Activated CD4-positive, alpha-beta memory T cell treated with anti-CD3 and anti-CD28 coated beads for 36 hours (primary cell): ENCODE measurements around the gene AKNAD1. TPM values are rescaled to one million over a fixed set of nuclear protein-coding genes. Genes with fewer than 3 reads are reported as not detected.

Experiments
- CTCF ChIA-PET: fragments of 350-600 bp; sonication (Branson Sonifier 250); formaldehyde crosslinking; loops from one replicate; lab custom pipeline; 2021; ENCODE audit warnings: antibody characterized with exemption, inconsistent platforms; lab: Charles Lee
- POLR2A ChIA-PET: fragments of 350-600 bp; sonication (Branson Sonifier 250); formaldehyde crosslinking; loops from one replicate; lab custom pipeline; 2021; ENCODE audit warnings: antibody characterized with exemption; lab: Charles Lee
- DNase-seq: peaks from one replicate; pipeline ENCODE4 v3.0.0-alpha.2; 2020
- H3K27ac Mint-ChIP-seq: one replicate; pipeline ENCODE4 v1.8.0; 2021; ENCODE audit warnings: mixed read lengths
- H3K27me3 Mint-ChIP-seq: one replicate; pipeline ENCODE4 v1.8.0; 2021; ENCODE audit warnings: mixed read lengths
- H3K36me3 Mint-ChIP-seq: one replicate; pipeline ENCODE4 v1.8.0; 2021; ENCODE audit warnings: mixed read lengths
- H3K4me1 Mint-ChIP-seq: one replicate; pipeline ENCODE4 v1.8.0; 2021; ENCODE audit warnings: low read depth, mixed read lengths
- H3K4me3 Mint-ChIP-seq: one replicate; pipeline ENCODE4 v1.8.0; 2021; ENCODE audit warnings: mild to moderate bottlenecking, mixed read lengths
- H3K9me3 Mint-ChIP-seq: one replicate; pipeline ENCODE4 v1.8.0; 2021; ENCODE audit warnings: mixed read lengths
- intact Hi-C: fragments of 100-400 bp; cut with micrococcal nuclease; formaldehyde crosslinking; loops from one replicate; pipeline ENCODE4 v1.15.1; 2023
- total RNA-seq, 2 experiments: library from RNA; stranded (reverse); gene quantifications; one replicate each; pipeline ENCODE4 v1.2.3, GENCODE V29; 2021

AKNAD1 gene
- total RNA-seq, 2 experiments from 2014 or later = not detected

GRCh38 chr1:108862017-108862610 is 5.2 kb upstream of the AKNAD1 start:
- ChIA-PET POLR2A (no interaction called here), CTCF (interaction anchor here (0.8 kb wide), 1 partner anchor 32 kb away, joined by 3 read pairs; no protein-coding TSS in a partner anchor)
- H3K27me3 Mint-ChIP-seq = peaks cover 10% of the 10 kb centered on the region
- intact Hi-C loops = no loop called here
- peaks cover 3% of the 10 kb centered on the region for H3K4me1 Mint-ChIP-seq
- H3K36me3 Mint-ChIP-seq = no peaks in the 10 kb centered on the region
- H3K27ac Mint-ChIP-seq = no peak overlapping the region
- H3K9me3 Mint-ChIP-seq = no peaks in the 10 kb centered on the region
- DNase-seq = no peak
- no peak overlapping the region for H3K4me3 Mint-ChIP-seq

DNA sequence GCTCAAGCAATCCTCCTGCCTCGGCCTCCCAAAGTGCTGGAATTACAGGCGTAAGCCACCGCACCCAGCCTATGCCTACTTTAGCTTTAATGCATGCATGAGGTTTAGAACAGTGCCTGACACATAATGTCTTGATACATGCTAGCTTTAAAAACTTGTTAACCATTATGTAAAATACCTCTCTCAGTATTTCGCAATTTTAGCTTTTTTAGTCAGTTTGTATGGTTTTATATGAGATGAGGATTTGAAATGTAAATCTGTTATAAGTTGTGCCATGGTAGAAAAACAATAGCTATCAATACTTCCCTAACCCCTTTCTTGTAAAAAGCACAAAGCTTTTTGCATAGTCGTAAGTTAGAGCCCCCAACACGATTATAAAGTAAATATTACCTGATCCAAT is 4.7 kb upstream of the AKNAD1 start:
- Mint-ChIP-seq H3K27ac (no peak overlapping the region), H3K9me3 (no peaks in the 10 kb centered on the region), H3K36me3 (no peaks in the 10 kb centered on the region), H3K4me1 (peaks cover 3% of the 10 kb centered on the region), H3K27me3 (peaks cover 7% of the 10 kb centered on the region), H3K4me3 (no peak overlapping the region)
- intact Hi-C loops = no loop called here
- no peak for DNase-seq
- CTCF ChIA-PET = interaction anchor here (0.8 kb wide), 1 partner anchor 32 kb away, joined by 3 read pairs; no protein-coding TSS in a partner anchor
- POLR2A ChIA-PET = no interaction called here

DNA sequence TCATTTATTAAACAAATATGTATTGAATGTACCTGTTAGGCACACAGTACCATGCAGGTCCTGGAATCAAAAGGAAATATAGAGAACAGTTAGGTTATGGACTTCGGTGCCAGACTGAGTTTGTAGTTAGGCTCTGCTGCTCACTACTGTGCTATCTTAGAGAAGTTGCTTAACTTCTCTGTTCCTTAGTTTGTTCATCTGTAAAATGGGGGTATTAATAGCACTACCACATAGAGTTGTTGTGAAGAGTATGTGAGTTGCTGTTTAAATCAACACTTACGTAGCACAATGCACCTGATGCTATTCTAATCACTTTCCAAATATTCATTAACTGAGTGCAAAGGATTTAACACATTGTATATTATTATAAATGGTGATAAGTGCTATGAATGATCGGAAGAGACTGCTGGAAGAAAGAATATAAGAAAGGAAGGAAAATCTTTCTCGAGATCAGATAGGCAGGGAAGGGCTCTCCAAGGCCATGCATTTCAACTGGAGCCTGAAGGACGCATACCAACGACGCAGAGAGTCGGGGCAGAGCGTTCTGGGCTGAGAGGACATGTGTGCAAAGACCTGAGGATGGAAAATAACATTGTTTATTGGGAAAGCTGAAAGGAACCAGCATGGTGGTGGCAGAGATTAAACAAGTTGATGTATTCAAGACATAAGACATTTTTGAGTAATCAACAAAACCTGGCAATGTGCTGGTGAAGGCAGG is 3.5 kb upstream of the AKNAD1 start:
- H3K4me1 Mint-ChIP-seq = peaks cover 3% of the 10 kb centered on the region
- H3K9me3 Mint-ChIP-seq = no peaks in the 10 kb centered on the region
- DNase-seq = no peak
- ChIA-PET CTCF (no interaction called here), POLR2A (no interaction called here)
- intact Hi-C loops = no loop called here
- H3K27me3 Mint-ChIP-seq = peaks cover 8% of the 10 kb centered on the region
- no peak overlapping the region for H3K27ac Mint-ChIP-seq
- H3K4me3 Mint-ChIP-seq = no peak overlapping the region
- H3K36me3 Mint-ChIP-seq = no peaks in the 10 kb centered on the region

DNA sequence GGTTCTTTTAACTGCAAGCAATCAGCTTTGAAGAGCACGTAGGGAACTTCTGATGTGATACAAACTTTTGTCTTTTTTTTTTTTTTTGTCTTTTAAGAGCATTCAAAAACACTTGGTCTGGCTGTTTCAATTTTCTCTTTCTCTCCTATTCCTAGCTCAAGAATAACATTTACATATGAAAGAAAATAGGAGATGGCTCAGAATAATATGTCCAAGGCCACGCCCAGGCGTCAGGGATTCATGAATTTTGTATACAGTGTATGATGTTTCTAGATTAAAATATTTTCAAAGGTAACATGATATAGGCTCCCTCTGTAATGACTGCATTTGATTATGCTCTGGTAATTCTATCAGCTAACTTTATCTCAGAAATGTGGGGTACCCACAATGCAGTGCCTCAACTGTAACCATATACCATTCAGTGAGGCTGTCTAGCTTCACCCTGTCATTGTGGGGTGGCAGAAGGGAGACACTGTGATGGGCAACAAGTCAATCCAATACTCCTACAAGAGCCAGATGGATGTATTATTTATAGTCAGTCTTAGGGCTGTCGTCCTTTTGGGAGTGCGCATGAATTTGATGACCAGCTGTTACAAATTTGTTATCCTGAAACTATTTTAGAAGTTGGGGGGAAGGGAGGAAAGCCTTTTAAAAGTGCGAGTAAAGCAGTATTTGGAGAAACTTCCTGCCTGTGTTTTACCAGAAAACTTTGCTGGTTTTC is 1.5 kb upstream of the AKNAD1 start:
- Mint-ChIP-seq H3K36me3 (no peaks in the 10 kb centered on the region), H3K27ac (no peak overlapping the region), H3K9me3 (no peaks in the 10 kb centered on the region), H3K27me3 (peaks cover 15% of the 10 kb centered on the region), H3K4me3 (no peak overlapping the region), H3K4me1 (peaks cover 3% of the 10 kb centered on the region)
- no peak for DNase-seq
- CTCF ChIA-PET = interaction anchor here (1.5 kb wide), 1 partner anchor 30 kb away, joined by 5 read pairs; no protein-coding TSS in a partner anchor
- POLR2A ChIA-PET = no interaction called here
- intact Hi-C loops = no loop called here

- intact Hi-C loops = no loop called here
- peaks cover 5% of the 10 kb centered on the region for H3K4me1 Mint-ChIP-seq
- ChIA-PET POLR2A (no interaction called here), CTCF (interaction anchor here (0.6 kb wide), 1 partner anchor 29 kb away, joined by 3 read pairs; no protein-coding TSS in a partner anchor)
- no peak for DNase-seq
- peaks cover 12% of the 10 kb centered on the region for H3K27me3 Mint-ChIP-seq
- no peaks in the 10 kb centered on the region for H3K9me3 Mint-ChIP-seq
- H3K4me3 Mint-ChIP-seq = no peak overlapping the region
- H3K27ac Mint-ChIP-seq = no peak overlapping the region
- H3K36me3 Mint-ChIP-seq = no peaks in the 10 kb centered on the region
These were observed 2.5 kb downstream of the AKNAD1 start for GRCh38 chr1:108854221-108855019.

DNA sequence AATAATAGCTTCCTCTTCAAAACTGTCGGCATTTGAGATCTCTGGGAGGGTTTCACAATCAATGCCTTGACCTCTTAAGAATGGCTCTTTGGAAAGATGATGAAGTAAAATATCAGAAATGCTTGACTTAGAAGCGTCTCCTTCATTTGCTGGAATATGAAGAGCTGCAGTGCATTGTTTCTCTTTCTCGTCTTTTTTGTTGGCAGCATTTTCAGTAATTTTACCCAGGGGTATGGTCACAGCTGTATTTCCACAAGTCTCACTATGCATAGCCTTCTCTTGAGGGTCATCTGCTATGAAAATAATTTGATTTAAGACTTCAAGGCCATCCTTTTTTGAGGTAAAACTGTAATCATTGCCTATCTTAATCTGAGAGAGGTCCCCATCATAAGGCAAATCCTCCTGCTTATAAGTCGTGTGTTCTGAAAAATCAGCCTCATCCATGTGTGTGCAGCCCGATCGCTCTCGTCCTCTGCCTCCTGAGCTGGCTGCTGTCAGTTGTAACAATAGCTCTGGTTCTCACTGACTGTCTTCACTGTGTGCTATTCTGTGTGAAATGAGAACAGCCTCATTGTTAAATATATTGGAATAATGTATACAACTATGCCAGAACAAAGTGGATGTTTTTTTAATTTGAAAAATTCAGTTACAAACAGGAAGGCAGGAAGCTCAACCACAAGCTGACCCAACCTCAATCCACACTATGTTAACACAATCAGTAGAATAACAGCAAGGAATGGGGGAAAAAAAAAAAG is 4.5 kb downstream of the AKNAD1 start:
- Mint-ChIP-seq H3K27ac (no peak overlapping the region), H3K4me3 (no peak overlapping the region), H3K9me3 (no peaks in the 10 kb centered on the region), H3K36me3 (no peaks in the 10 kb centered on the region), H3K27me3 (peaks cover 9% of the 10 kb centered on the region), H3K4me1 (peaks cover 5% of the 10 kb centered on the region)
- intact Hi-C loops = no loop called here
- ChIA-PET CTCF (interaction anchor here (1.2 to 1.7 kb wide), 3 partner anchors 13 to 46 kb away, joined by 3 to 5 read pairs (median 4); no protein-coding TSS in a partner anchor), POLR2A (no interaction called here)
- DNase-seq = no peak

GRCh38 chr1:108851567-108851966 is 5.3 kb downstream of the AKNAD1 start:
- Mint-ChIP-seq H3K27me3 (peaks cover 9% of the 10 kb centered on the region), H3K36me3 (no peaks in the 10 kb centered on the region), H3K27ac (no peak overlapping the region), H3K4me3 (no peak overlapping the region), H3K9me3 (no peaks in the 10 kb centered on the region), H3K4me1 (peaks cover 5% of the 10 kb centered on the region)
- ChIA-PET CTCF (interaction anchor here (1.6 to 1.7 kb wide), 2 partner anchors 12 to 47 kb away, joined by 3 to 5 read pairs; no protein-coding TSS in a partner anchor), POLR2A (no interaction called here)
- intact Hi-C loops = no loop called here
- no peak for DNase-seq

DNA sequence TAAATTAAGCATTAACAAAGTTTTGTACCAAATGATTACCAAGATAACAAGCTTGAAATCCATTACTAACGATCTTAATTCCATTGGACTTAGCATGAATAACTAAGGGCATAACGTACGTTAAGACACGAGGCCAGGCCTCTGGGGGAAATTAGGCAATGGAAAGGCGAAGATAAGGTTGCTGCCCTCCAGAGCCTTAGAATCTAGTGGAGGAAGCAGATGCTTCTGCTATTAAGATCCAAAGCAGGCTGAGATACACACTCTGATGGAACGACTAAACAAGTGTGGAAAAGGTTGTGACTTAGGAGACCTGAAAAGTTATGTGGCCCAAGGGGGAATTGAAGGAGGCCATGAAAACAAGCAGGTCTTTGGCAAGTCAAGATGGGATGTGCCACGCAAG is 6.0 kb downstream of the AKNAD1 start:
- H3K27me3 Mint-ChIP-seq = peaks cover 7% of the 10 kb centered on the region
- no peak overlapping the region for H3K27ac Mint-ChIP-seq
- DNase-seq = no peak
- POLR2A ChIA-PET = no interaction called here
- intact Hi-C loops = no loop called here
- H3K4me3 Mint-ChIP-seq = no peak overlapping the region
- no peaks in the 10 kb centered on the region for H3K36me3 Mint-ChIP-seq
- H3K4me1 Mint-ChIP-seq = peaks cover 5% of the 10 kb centered on the region
- CTCF ChIA-PET = no interaction called here
- no peaks in the 10 kb centered on the region for H3K9me3 Mint-ChIP-seq

DNA sequence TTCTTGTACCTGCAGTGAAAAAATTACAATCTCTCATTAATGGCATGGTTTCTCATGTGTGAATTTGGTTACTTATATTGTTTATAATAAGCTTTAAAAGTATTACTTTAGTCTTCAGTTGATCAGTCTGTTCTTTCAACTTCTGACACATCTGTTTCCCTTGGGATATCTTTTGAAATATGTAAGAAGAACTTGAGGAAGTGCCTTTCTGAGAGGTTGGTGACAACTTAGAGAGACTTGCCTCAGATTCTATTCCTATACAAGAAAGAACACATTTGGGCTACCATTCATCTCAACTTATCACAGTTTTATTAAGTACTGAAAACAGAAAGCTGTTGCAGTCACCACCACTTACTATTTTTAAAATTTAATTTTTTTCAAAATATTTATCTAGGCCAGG is 8.1 kb downstream of the AKNAD1 start:
- Mint-ChIP-seq H3K4me1 (peaks cover 5% of the 10 kb centered on the region), H3K27me3 (no peaks in the 10 kb centered on the region), H3K36me3 (no peaks in the 10 kb centered on the region), H3K9me3 (no peaks in the 10 kb centered on the region), H3K27ac (no peak overlapping the region), H3K4me3 (no peak overlapping the region)
- intact Hi-C loops = no loop called here
- DNase-seq = no peak
- ChIA-PET CTCF (no interaction called here), POLR2A (interaction anchor here (0.5 kb wide), 1 partner anchor 169 kb away, joined by 3 read pairs; no protein-coding TSS in a partner anchor)

GRCh38 chr1:108847494-108847893 is 9.4 kb downstream of the AKNAD1 start:
- H3K27ac Mint-ChIP-seq = no peak overlapping the region

GRCh38 chr1:108845991-108846390 is 10.9 kb downstream of the AKNAD1 start:
- POLR2A ChIA-PET = no interaction called here
- no peaks in the 10 kb centered on the region for H3K9me3 Mint-ChIP-seq
- intact Hi-C loops = no loop called here
- H3K4me3 Mint-ChIP-seq = no peak overlapping the region
- no peaks in the 10 kb centered on the region for H3K27me3 Mint-ChIP-seq
- no peak overlapping the region for H3K27ac Mint-ChIP-seq
- no peak for DNase-seq
- H3K4me1 Mint-ChIP-seq = no peaks in the 10 kb centered on the region
- H3K36me3 Mint-ChIP-seq = no peaks in the 10 kb centered on the region
- CTCF ChIA-PET = no interaction called here

More at GRCh38 chr1:108847494-108847893, 9.4 kb downstream of the AKNAD1 start:
- no peaks in the 10 kb centered on the region for H3K27me3 Mint-ChIP-seq
- H3K4me3 Mint-ChIP-seq = no peak overlapping the region
- POLR2A ChIA-PET = no interaction called here
- DNase-seq = no peak
- CTCF ChIA-PET = interaction anchor here (1.0 kb wide), 1 partner anchor 19 kb away, joined by 3 read pairs; no protein-coding TSS in a partner anchor
- no peaks in the 10 kb centered on the region for H3K9me3 Mint-ChIP-seq
- peaks cover 3% of the 10 kb centered on the region for H3K4me1 Mint-ChIP-seq
- intact Hi-C loops = no loop called here
- H3K36me3 Mint-ChIP-seq = no peaks in the 10 kb centered on the region
